GM13977 (cell line): ENCODE data around the gene WBP1.
"Not testable (repeated sequence)": the region's sequence is repeated elsewhere in the genome, so short reads cannot be mapped to it uniquely, and the experiment has no call there.

Experiments
- DNase-seq: peaks from one replicate; pipeline ENCODE4 v3.0.0; 2012; ENCODE audit warnings: low spot score
- CTCF ChIP-seq: IDR thresholded peaks from 2 replicates; pipeline ENCODE4 v1.5.1; 2012; ENCODE audit warnings: mild to moderate bottlenecking, control low read depth; ENCODE audit not compliant: insufficient read depth; ENCODE audit errors: extremely low read depth, missing control alignments
- in situ Hi-C: fragments of 300-500 bp; cut with MboI; formaldehyde crosslinking; loops from one replicate; pipeline ENCODE4 v1.12.0; 2022; ENCODE audit warnings: low sequenced_read_pairs, low pct_unique_long_range_greater_than_20kb, mixed read lengths, inconsistent platforms; ENCODE audit not compliant: unreplicated experiment

The WBP1 gene

GRCh38 chr2:74457549-74458131, 598 bp upstream of the WBP1 start:
- TF ChIP-seq CTCF: no peak
- DNase-seq: peak; percentile 82
- in situ Hi-C loops: no loop called here

- TF ChIP-seq CTCF: no peak
- in situ Hi-C loops: no loop called here
- no peak for DNase-seq
Observed at GRCh38 chr2:74458938-74459363, 713 bp downstream of the WBP1 start.

GRCh38 chr2:74459503-74460118, 1.4 kb downstream of the WBP1 start:
- in situ Hi-C loops, DNase-seq: not testable (repeated sequence)

- in situ Hi-C loops, DNase-seq: not testable (repeated sequence)
Observed at GRCh38 chr2:74460187-74460586, 1.9 kb downstream of the WBP1 start.

- TF ChIP-seq CTCF: peak; percentile 33
- in situ Hi-C loops: no loop called here
- DNase-seq: no peak
Observed at GRCh38 chr2:74461187-74462053, 3.2 kb downstream of the WBP1 start.

- no peak for TF ChIP-seq CTCF
- DNase-seq: no peak
- in situ Hi-C loops: no loop called here
Observed at GRCh38 chr2:74462054-74462785, 4.0 kb downstream of the WBP1 start.

- no peak for TF ChIP-seq CTCF
- no peak for DNase-seq
- in situ Hi-C loops: no loop called here
Observed at GRCh38 chr2:74462786-74463105, 4.5 kb downstream of the WBP1 start.
